DOHH2 (cell line): ENCODE measurements around the gene ASMTL.

ENCODE experiments used
- EZH2phosphoT487 ChIP-seq: fragments of 200-600 bp; sonication (generic); IDR thresholded peaks from 2 replicates; pipeline ENCODE4 v1.6.1; 2017; ENCODE audit warnings: borderline replicate concordance, mild to moderate bottlenecking, antibody characterized with exemption, low read length, moderate library complexity, mixed read lengths
- TF ChIP-seq, protein P1 (sequence below): fragments of 200-600 bp; sonication (generic); IDR thresholded peaks from one replicate; pipeline ENCODE4 v1.5.1; 2014; ENCODE audit warnings: antibody characterized with exemption, mild to moderate bottlenecking, low read depth, low read length; ENCODE audit not compliant: poor library complexity, severe bottlenecking

GRCh38 chrX:1400742-1401471 lies 51.8 kb downstream of the ASMTL start:
- TF ChIP-seq, protein P1, sequence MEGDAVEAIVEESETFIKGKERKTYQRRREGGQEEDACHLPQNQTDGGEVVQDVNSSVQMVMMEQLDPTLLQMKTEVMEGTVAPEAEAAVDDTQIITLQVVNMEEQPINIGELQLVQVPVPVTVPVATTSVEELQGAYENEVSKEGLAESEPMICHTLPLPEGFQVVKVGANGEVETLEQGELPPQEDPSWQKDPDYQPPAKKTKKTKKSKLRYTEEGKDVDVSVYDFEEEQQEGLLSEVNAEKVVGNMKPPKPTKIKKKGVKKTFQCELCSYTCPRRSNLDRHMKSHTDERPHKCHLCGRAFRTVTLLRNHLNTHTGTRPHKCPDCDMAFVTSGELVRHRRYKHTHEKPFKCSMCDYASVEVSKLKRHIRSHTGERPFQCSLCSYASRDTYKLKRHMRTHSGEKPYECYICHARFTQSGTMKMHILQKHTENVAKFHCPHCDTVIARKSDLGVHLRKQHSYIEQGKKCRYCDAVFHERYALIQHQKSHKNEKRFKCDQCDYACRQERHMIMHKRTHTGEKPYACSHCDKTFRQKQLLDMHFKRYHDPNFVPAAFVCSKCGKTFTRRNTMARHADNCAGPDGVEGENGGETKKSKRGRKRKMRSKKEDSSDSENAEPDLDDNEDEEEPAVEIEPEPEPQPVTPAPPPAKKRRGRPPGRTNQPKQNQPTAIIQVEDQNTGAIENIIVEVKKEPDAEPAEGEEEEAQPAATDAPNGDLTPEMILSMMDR, result no peak
- no peak for TF ChIP-seq EZH2phosphoT487
